K562 (cell line): ENCODE results near the gene ABCB6. TPM values are rescaled to one million over a fixed set of nuclear protein-coding genes. Genes with fewer than 3 reads are reported as not detected.

Experiments used
- ARID2 ChIP-seq: fragments of 450-650 bp; IDR thresholded peaks from 2 replicates; pipeline ENCODE4 v1.6.1; 2017; ENCODE audit warnings: antibody characterized with exemption, mild to moderate bottlenecking
- ATF7 ChIP-seq: fragments of 450-650 bp; IDR thresholded peaks from 2 replicates; pipeline ENCODE4 v1.7.1; 2014; ENCODE audit warnings: mild to moderate bottlenecking, moderate library complexity
- CHD2 ChIP-seq: IDR thresholded peaks from 2 replicates; pipeline ENCODE4 v1.6.1; 2011; ENCODE audit warnings: low read depth, low read length
- MAFG ChIP-seq: fragments of 450-650 bp; conservative IDR thresholded peaks from 2 replicates; pipeline ENCODE4 v1.6.1; 2016; ENCODE audit warnings: missing genetic modification characterization, missing compliant biosample characterization
- NBN ChIP-seq: fragments of 450-650 bp; IDR thresholded peaks from 2 replicates; pipeline ENCODE4 v1.6.1; 2016; ENCODE audit warnings: low read depth, mild to moderate bottlenecking
- NFE2L1 ChIP-seq: fragments of 450-650 bp; IDR thresholded peaks from 2 replicates; pipeline ENCODE4 v1.6.1; 2016; ENCODE audit warnings: missing genetic modification characterization, low read depth, mild to moderate bottlenecking, missing compliant biosample characterization, moderate library complexity, borderline replicate concordance
- NFYB ChIP-seq: IDR thresholded peaks from 2 replicates; pipeline ENCODE4 v1.6.1; 2011; ENCODE audit warnings: mild to moderate bottlenecking, moderate library complexity; ENCODE audit not compliant: insufficient read length; ENCODE audit errors: extremely low read depth
- POLR2A ChIP-seq: fragments of 450-650 bp; conservative IDR thresholded peaks from 2 replicates; pipeline ENCODE4 v1.6.1; 2016
- SMARCC2 ChIP-seq: fragments of 450-650 bp; IDR thresholded peaks from 2 replicates; pipeline ENCODE4 v1.6.1; 2017; ENCODE audit warnings: antibody characterized with exemption, moderate library complexity, mild to moderate bottlenecking, low read depth
- SMC3 ChIP-seq: conservative IDR thresholded peaks from 2 replicates; pipeline ENCODE4 v1.6.1; 2011; ENCODE audit warnings: low read depth, low read length, improper control_type of control experiment; ENCODE audit not compliant: insufficient read depth
- TARDBP ChIP-seq: fragments of 450-650 bp; IDR thresholded peaks from 2 replicates; pipeline ENCODE4 v1.6.1; 2016
- ZNF239 ChIP-seq: fragments of 250-450 bp; sonication (Bioruptor Pico); IDR thresholded peaks from 2 replicates; pipeline ENCODE4 v1.4.0; 2020; ENCODE audit warnings: mild to moderate bottlenecking
- ZNF253 ChIP-seq: fragments of 250-450 bp; sonication (Bioruptor Pico); conservative IDR thresholded peaks from 2 replicates; pipeline ENCODE4 v1.6.1; 2021; ENCODE audit warnings: mild to moderate bottlenecking
- ZNF507 ChIP-seq: conservative IDR thresholded peaks from 2 replicates; pipeline ENCODE4 v1.6.1; 2017; ENCODE audit warnings: missing genetic modification characterization, missing compliant biosample characterization
- polyA plus RNA-seq, 8 experiments: library from polyadenylated mRNA; depleted of rRNA in 4 of 8; stranded (reverse) in 5 of 8; unstranded in 3 of 8; fragments of >200 nt; fragmentation: Nextera tagmentation in 2 of 8; fragmentation: Illumina TruSeq in 1 of 8; extraction: Ambion mirVana in 2 of 8; extraction: Trizol in 1 of 8; gene quantifications; 2 replicates each; pipeline versions ENCODE4 v1.2.1 to v1.2.3, GENCODE V29; 2011 to 2014; ENCODE audit warnings: inconsistent platforms in 1 of 8, missing spikeins in 1 of 8
- total RNA-seq, 7 experiments: library from RNA; depleted of rRNA in 6 of 7; stranded (reverse); fragments of >200 nt in 6 of 7; fragmentation: Illumina TruSeq in 2 of 7; extraction: Trizol in 2 of 7; gene quantifications; 2 replicates each; pipeline versions ENCODE4 v1.2.1 to v1.2.3, GENCODE V29; 2011 to 2021; ENCODE audit warnings: low replicate concordance in 1 of 7
- TF ChIP-seq, protein P1 (sequence below): IDR thresholded peaks from 2 replicates; pipeline ENCODE4 v1.6.1; 2011; ENCODE audit not compliant: insufficient read length; ENCODE audit errors: extremely low read depth
- TF ChIP-seq, protein P2 (sequence below): fragments of 250-450 bp; sonication (Bioruptor Pico); IDR thresholded peaks from 2 replicates; pipeline ENCODE4 v1.9.0; 2021; ENCODE audit warnings: mild to moderate bottlenecking, inconsistent platforms
- TF ChIP-seq, protein P3 (sequence below): sonication (generic); formaldehyde crosslinking; IDR thresholded peaks from 2 replicates; pipeline ENCODE4 v1.8.1; 2023; ENCODE audit warnings: mild to moderate bottlenecking, missing genetic modification reagents
- TF ChIP-seq, protein P4 (sequence below), 2 experiments: IDR thresholded peaks; 2 replicates each; pipeline ENCODE4 v1.6.1; 2011; ENCODE audit warnings: borderline replicate concordance in 1 of 2, control low read depth in 1 of 2, low read depth in 1 of 2, low read length in 1 of 2, mild to moderate bottlenecking in 1 of 2, mixed read lengths in 1 of 2, moderate library complexity in 1 of 2; ENCODE audit not compliant: insufficient read depth in 1 of 2, insufficient read length in 1 of 2, poor library complexity in 1 of 2, severe bottlenecking in 1 of 2; ENCODE audit errors: extremely low read depth in 1 of 2
- TF ChIP-seq, protein P5 (sequence below): fragments of 250-450 bp; sonication (Bioruptor Pico); IDR thresholded peaks from 2 replicates; pipeline ENCODE4 v1.8.0; 2021; ENCODE audit warnings: borderline replicate concordance, mild to moderate bottlenecking, moderate library complexity; ENCODE audit not compliant: poor library complexity, severe bottlenecking
- TF ChIP-seq, protein P6 (sequence below): fragments of 250-450 bp; sonication (Bioruptor Pico); IDR thresholded peaks from 2 replicates; pipeline ENCODE4 v1.5.0; 2020; ENCODE audit warnings: mild to moderate bottlenecking

Gene ABCB6
- total and polyA plus RNA-seq, 9 of the 15 experiments (the other 6 are each of a cell fraction or from before 2014, with no cell fraction given), result 3.7 to 29.8 (median 16.8) TPM

DNA sequence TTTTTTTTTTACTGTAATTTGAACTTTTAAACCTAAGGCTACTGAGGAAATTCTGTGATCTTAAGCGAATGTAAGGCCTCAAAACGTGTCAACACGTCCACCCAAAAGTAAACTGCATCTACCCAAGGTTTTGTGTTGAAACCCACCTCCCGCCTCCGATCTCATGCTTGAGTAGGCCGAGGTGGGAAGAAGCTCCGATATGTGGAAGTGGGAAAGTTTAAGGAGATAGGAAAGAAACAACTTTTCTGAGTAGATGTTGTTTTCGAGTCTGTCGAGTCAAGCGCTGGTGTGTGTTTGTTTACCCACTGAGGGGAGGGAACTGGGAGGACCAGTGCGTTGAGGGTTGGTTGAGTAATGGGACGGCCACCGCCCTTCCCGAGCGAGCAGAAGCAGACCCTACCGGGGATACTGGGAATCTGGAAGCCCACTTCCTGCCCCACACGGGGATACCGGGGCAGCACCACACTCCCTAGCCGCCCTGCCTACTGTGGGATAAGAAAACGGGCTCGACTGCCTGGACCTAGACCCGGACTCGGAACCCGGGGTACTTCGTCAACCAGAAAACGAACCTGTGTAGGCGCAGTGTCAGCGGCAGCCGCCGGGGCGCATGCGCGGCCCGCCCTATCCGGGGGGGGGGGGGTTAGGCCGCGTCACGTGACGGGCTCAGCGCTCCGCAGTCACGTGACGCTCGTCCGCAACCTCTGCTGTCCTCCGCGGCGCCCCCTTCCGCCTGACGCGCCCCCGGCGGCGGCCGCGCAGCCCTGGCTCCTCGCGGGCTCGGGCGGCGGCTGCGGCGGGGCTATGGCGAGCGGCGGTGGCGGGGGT lies 41.0 kb downstream of the ABCB6 start, which contains the start of gene RETREG2 (continued):
- TF ChIP-seq, protein P1, sequence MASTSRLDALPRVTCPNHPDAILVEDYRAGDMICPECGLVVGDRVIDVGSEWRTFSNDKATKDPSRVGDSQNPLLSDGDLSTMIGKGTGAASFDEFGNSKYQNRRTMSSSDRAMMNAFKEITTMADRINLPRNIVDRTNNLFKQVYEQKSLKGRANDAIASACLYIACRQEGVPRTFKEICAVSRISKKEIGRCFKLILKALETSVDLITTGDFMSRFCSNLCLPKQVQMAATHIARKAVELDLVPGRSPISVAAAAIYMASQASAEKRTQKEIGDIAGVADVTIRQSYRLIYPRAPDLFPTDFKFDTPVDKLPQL, result no peak
- TF ChIP-seq, protein P2, sequence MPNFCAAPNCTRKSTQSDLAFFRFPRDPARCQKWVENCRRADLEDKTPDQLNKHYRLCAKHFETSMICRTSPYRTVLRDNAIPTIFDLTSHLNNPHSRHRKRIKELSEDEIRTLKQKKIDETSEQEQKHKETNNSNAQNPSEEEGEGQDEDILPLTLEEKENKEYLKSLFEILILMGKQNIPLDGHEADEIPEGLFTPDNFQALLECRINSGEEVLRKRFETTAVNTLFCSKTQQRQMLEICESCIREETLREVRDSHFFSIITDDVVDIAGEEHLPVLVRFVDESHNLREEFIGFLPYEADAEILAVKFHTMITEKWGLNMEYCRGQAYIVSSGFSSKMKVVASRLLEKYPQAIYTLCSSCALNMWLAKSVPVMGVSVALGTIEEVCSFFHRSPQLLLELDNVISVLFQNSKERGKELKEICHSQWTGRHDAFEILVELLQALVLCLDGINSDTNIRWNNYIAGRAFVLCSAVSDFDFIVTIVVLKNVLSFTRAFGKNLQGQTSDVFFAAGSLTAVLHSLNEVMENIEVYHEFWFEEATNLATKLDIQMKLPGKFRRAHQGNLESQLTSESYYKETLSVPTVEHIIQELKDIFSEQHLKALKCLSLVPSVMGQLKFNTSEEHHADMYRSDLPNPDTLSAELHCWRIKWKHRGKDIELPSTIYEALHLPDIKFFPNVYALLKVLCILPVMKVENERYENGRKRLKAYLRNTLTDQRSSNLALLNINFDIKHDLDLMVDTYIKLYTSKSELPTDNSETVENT, result peak; percentile 72; the same call in 1 of the 2 replicates
- no peak for TF ChIP-seq ARID2
- TF ChIP-seq, protein P3, sequence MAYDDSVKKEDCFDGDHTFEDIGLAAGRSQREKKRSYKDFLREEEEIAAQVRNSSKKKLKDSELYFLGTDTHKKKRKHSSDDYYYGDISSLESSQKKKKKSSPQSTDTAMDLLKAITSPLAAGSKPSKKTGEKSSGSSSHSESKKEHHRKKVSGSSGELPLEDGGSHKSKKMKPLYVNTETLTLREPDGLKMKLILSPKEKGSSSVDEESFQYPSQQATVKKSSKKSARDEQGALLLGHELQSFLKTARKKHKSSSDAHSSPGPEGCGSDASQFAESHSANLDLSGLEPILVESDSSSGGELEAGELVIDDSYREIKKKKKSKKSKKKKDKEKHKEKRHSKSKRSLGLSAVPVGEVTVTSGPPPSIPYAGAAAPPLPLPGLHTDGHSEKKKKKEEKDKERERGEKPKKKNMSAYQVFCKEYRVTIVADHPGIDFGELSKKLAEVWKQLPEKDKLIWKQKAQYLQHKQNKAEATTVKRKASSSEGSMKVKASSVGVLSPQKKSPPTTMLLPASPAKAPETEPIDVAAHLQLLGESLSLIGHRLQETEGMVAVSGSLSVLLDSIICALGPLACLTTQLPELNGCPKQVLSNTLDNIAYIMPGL (CRISPR knock-in tag), result no peak
- no peak for TF ChIP-seq ZNF239 (CRISPR knock-in tag)
- TF ChIP-seq SMARCC2, result no peak
- TF ChIP-seq NFYB, result no peak
- TF ChIP-seq CHD2, result no peak
- TF ChIP-seq ZNF253 (CRISPR knock-in tag), result no peak
- TF ChIP-seq, protein P4, sequence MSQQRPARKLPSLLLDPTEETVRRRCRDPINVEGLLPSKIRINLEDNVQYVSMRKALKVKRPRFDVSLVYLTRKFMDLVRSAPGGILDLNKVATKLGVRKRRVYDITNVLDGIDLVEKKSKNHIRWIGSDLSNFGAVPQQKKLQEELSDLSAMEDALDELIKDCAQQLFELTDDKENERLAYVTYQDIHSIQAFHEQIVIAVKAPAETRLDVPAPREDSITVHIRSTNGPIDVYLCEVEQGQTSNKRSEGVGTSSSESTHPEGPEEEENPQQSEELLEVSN (IDR thresholded peaks at IDR 0.05; ENCODE audit: borderline replicate concordance in 1 of 2, extremely low read depth in 1 of 2, insufficient read depth in 1 of 2, insufficient read length in 1 of 2, low read depth in 1 of 2, low read length in 1 of 2, poor library complexity in 1 of 2, severe bottlenecking in 1 of 2), result peak; percentile 38 to 67
- TF ChIP-seq, protein P5, sequence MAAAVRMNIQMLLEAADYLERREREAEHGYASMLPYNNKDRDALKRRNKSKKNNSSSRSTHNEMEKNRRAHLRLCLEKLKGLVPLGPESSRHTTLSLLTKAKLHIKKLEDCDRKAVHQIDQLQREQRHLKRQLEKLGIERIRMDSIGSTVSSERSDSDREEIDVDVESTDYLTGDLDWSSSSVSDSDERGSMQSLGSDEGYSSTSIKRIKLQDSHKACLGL, result no peak
- TF ChIP-seq NFE2L1, result no peak
- peak; percentile 79 for TF ChIP-seq ATF7
- TF ChIP-seq POLR2A, result peak; percentile 82
- TF ChIP-seq ZNF507 (tag), result no peak
- TF ChIP-seq SMC3, result no peak
- no peak for TF ChIP-seq TARDBP
- TF ChIP-seq MAFG, result no peak
- peak; percentile 52 for TF ChIP-seq NBN
- TF ChIP-seq, protein P6, sequence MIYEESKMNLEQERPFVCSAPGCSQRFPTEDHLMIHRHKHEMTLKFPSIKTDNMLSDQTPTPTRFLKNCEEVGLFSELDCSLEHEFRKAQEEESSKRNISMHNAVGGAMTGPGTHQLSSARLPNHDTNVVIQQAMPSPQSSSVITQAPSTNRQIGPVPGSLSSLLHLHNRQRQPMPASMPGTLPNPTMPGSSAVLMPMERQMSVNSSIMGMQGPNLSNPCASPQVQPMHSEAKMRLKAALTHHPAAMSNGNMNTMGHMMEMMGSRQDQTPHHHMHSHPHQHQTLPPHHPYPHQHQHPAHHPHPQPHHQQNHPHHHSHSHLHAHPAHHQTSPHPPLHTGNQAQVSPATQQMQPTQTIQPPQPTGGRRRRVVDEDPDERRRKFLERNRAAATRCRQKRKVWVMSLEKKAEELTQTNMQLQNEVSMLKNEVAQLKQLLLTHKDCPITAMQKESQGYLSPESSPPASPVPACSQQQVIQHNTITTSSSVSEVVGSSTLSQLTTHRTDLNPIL (CRISPR knock-in tag), result no peak
